K562 treated with DMSO at 1 percent for 24 hours (cell line): ENCODE measurements around the gene PTGDS. TPM values are rescaled to one million over a fixed set of nuclear protein-coding genes. Genes with fewer than 3 reads are reported as not detected.

Source experiments
- total RNA-seq: library from RNA; unstranded; fragments of 300-600 nt; gene quantifications from 2 replicates; pipeline ENCODE4 v1.2.3, GENCODE V29; 2022; ENCODE audit warnings: low read depth; ENCODE audit not compliant: insufficient read depth

Gene PTGDS
- total RNA-seq = 5.6 and 7.3 TPM in 2 replicates

DNA sequence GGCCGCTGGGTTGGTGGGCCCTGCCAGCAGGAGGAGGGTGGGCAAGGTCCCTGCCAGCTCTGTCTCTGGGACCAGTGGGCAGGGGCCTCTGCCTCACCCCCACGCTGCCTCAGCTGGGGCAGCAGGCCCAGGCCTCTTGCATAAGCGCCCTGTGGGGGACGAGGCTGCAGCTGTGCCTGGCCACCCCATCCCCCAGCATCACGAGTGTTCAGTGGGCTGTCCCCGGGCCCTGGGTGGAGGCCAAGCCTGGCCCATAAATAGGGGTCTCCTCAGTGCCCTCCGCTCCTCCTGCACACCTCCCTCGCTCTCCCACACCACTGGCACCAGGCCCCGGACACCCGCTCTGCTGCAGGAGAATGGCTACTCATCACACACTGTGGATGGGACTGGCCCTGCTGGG lies at the start of gene PTGDS:
Gene PTGDS, plus strand, starts transcription at position 282 of the 400 bp plus-strand sequence. Its CDS starts 75 bp downstream, at position 357.

DNA sequence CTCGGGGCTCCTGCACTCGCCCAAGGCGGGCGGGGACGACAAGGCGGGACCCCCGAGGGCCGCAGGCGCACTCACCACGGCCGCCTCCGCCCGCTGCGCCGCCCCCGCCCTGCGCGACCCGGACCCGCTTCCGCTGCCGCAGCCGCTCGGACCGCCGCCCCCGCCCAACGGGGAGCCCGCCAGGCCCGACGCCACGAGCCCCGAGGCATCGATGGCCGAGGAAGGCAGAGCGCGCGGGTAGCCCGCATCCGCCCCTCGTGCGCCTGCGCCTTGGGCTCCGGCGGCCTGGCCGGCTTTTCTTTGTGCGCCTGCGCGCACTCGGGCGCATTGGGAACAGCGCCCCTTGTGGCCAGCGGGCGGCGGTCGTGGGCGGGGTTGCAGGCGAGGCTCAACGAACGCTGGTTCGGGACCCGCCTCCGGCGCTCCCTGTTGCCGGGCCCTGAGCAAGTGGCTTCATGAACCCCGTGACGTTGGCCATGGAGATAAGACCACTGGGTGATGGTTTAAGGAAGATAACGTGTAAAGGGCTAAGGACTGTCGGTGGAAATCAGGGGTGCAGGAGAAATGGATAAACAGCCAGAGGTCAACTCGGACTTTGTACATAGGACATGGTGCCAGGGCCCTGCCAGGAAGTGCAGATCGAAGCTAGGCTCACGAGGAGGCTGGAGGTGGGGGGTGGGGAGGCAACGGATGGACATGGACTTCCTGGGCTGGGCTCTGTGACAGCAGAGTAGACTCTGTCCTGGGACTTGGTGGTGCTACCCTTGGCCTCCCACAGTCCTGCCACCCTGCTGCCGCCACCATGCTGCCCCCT lies 32.6 kb upstream of the PTGDS start, which contains the start of the genes C8G and FBXW5:
Gene C8G, plus strand, starts transcription at position 725 of the 814 bp plus-strand sequence. Its CDS starts 78 bp downstream, at position 803.
Gene FBXW5, minus strand, starts transcription at position 220 of the 814 bp plus-strand sequence. CDS start 655 bp downstream, outside the sequence.

DNA sequence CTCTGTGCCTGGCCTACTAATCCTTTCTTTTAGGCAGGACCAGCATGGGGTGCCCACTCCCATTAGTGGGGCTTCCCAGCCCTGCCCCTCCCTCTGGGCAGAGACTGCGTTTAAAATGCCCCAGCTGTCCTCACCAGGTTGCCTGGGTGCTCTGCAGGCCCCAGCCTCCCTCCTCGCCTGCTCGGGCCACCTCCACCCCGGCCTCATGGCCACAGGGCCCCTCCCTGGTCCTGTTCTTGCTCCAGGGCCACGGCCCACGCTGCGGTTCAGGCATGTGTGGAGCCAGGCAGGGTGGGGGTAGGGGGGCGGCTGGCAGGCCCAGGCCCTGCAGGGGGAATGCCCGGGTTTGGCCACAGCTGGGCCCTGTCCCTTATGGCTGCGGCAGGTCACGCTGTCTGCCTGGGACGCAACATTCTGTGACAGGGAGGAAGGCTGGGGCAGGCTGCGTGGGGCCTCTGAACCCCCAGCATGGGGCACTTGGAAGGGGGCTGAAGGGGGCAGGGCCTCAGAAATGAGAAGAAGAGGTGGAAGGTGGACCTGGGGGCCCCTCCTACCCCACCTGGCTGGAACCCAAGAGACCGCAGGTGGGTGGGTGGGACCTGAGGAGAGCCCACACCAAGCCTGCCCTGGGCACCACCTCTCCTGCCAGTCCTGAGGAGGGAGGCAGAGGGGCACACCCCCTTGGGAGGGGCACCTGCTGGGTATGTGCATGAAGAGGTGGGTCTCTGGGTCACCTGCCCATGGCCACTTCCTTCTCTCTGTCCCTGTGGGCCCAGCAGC lies 25.6 kb upstream of the PTGDS start, which contains the start of gene LCN12:
Gene LCN12, plus strand, starts transcription at position 733 of the 780 bp plus-strand sequence. CDS start 55 bp downstream, outside the sequence.

DNA sequence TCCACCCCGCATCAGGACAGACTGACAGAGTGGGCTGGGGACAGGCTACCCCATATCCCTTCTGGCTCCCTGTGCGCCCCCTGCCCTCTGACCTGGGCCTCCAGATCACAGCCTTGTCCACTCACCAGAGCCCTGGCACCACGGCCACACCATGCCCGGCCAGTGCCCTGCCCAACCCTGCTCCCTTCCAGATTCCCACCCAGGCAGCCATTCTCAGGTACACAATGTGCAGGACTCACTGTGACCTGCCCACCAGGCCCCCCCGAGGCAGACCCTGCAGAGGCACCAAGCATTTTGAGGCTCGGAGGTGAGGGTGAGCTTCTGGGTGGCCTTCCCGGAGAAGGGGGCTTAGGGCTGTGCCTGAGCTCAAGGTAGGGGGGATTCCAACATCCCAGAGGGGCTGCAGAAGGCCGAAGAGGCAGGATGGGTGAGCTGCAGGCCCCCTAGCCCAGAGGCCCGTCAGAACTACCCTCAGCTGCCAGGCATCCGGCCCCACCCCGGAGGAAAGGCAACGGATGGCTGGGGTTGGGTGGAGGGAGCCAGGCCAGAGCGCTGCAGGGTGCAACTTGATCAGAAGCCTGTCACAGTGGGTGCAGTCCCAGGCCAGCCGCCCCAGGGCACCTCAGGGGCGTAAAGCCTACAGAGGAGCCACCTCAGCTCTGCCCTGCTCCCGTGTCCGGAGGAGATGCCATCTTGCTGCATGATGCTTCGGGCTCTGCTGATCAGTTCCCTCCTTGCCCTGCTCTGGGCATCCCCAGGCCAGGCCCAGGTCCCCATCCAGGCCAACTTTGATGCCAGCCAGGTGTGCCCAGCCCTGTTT lies 5.1 kb downstream of the PTGDS start, which contains the start of gene LCNL1:
Gene LCNL1, plus strand, starts transcription at position 762 of the 820 bp plus-strand sequence. CDS start 594 bp downstream, outside the sequence.

DNA sequence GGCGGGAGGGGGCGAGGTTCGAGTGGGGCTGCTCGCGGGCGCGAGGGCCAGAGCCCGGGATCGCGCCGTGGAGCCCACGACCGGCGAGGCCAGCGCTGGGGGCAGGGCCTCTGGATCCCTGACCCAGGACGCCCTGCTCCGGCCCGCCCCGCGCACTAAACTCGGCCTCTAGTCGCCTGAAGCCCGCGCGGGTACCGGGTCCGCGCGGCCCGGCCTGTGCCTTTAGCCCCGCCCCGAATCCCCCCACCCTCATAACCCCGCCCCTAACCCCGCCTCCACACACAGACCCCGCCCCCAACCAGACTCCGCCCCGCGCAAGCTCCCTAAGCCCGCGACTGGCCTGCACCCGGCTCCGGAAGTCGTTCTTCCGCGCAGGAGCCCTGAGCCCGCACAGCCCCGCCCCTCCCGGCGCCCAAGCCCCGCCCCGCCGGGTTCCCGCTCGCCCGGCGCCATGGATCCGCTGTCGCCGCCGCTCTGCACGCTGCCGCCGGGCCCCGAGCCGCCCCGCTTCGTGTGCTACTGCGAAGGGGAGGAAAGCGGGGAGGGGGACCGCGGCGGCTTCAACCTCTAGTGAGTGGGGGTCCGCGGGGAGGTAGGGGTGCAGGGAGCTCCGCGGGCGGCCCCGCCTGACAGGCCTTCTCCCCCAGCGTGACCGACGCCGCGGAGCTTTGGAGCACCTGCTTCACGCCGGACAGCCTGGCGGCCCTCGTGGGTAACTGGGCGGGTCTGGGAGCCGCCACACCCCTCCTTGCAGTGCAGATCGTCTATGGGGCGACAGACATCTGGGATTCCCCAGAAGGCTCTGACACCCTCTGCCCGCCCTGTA lies 14.9 kb downstream of the PTGDS start, which contains the start of gene PAXX:
Gene PAXX, plus strand, starts transcription at position 430 of the 826 bp plus-strand sequence. Its CDS starts 22 bp downstream, at position 452.

DNA sequence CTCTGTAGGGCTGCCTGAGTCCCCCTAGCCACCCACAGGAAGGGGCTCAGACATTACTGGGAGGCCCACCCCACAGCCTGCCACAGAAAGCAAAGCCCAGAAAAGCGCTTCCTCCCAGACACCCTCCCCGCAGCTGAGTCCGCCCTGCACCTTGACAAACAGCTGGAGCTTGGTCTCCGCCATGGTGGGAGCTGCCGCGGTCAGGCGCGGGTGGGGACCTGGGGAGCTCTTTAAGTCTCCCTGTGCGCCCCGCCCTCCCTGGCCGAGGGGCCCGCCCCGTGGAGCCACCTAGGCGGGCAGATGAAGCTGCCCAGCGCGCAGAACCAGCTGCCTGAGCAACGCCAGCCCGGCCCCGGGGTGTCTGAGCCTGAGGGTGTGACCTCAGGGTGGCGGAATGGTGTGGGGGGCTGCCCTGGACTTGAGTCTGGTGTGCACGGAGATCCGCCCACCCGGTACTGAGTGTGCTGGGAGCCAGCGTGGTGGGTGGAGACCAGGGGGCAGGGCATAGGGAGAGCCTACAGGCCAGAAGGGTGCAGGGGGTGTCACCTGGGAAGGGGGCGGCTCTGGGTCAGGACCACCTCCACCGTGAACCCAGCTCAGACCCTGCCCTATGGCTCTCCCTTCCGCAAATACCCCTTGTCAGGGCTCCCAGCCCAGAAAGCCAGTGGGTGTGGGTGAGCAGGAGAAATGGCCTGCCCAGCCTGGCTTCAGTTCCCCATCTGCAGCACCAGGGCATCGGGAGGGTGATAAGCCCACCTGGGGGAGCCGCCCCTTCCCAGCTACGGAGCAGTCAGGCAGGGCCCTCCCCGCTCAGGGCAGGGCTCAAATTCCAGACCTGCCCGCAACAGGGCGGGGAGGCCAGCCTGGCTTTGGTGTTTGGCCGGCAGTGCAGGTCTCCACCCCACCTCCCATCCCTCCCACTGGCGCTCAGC lies 19.3 kb downstream of the PTGDS start, which contains the start of gene CLIC3:
Gene CLIC3, minus strand, starts transcription at position 208 of the 932 bp plus-strand sequence. Its CDS starts 25 bp downstream, at position 183.

DNA sequence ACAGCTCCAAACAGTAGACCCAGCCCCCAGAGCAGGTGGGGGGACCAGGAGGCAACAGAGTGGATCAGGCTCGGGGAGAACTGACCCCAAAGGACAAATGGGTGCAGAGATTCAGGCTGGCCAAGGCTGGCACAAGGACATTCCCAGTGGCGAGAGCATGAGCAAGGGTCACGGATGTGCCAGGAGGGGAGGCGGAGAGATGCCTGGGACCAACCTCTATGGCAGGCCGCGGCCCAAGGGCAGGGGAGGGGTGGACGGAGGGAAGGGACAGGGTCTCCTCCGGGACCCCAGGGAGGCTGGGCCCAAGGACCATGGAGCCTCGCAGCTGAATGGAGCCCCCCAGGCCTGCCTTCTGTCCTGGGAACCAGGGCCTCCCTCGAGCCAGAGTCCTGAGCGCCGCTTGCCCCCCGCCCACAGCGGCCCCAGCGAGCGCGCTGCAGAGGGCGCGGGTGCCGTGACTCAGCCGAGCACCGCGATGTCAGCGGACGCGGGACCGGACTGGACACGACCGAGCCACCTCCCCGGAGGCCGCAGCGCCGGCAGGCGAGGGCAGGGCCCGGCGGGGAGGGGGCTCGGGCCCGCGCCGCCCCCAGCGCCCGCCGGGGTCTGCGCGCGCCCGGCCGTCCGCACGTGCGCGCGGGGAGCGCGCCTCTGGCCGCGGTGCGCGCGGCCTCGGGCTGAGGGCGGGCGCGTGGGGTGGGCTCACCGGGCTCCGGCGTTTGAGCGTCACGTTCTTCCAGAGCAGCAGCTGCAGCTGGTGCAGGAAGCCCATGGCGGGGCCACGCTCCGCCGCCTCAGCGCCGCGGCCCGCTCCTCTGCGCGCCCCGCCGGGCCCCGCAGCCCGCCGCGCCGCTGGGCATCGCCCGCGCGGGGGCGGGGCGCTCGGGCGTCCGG lies 50.3 kb downstream of the PTGDS start, which contains the start of gene ABCA2:
Gene ABCA2, minus strand, starts transcription at position 869 of the 894 bp plus-strand sequence. Its CDS starts 97 bp downstream, at position 772.

Other genes with a start within 250 kb of the PTGDS start
- gene LCN10, start 234.6 kb upstream of the PTGDS start, total RNA-seq = 0.50 TPM in 1 of 2 replicates, not detected in the other
- gene LCN6, start 229.0 kb upstream of the PTGDS start, total RNA-seq = not detected in 2 replicates
- gene LCN8, start 219.3 kb upstream of the PTGDS start, total RNA-seq = not detected in 2 replicates
- gene LCN15, start 213.0 kb upstream of the PTGDS start, total RNA-seq = not detected in 2 replicates
- gene TMEM141, start 186.2 kb upstream of the PTGDS start, total RNA-seq = 80.0 and 85.0 TPM in 2 replicates
- 1.8 and 3.5 TPM in 2 replicates for gene CCDC183, start 181.2 kb upstream of the PTGDS start, total RNA-seq
- 160 and 181 TPM in 2 replicates for gene RABL6, start 169.6 kb upstream of the PTGDS start, total RNA-seq
- 12.3 and 15.9 TPM in 2 replicates for gene AJM1, start 135.0 kb upstream of the PTGDS start, total RNA-seq
- gene PHPT1, start 128.1 kb upstream of the PTGDS start, total RNA-seq = 163 and 193 TPM in 2 replicates
- 1.9 and 3.1 TPM in 2 replicates for gene MAMDC4, start 125.2 kb upstream of the PTGDS start, total RNA-seq
- 668 and 686 TPM in 2 replicates for gene EDF1, start 111.2 kb upstream of the PTGDS start, total RNA-seq
- 32.9 and 35.8 TPM in 2 replicates for gene TRAF2, start 91.0 kb upstream of the PTGDS start, total RNA-seq
- 150 and 189 TPM in 2 replicates for gene FBXW5, start 32.8 kb upstream of the PTGDS start, total RNA-seq
- 1.1 TPM in 1 of 2 replicates, not detected in the other for gene C8G, start 32.3 kb upstream of the PTGDS start, total RNA-seq
- not detected in 2 replicates for gene LCN12, start 25.2 kb upstream of the PTGDS start, total RNA-seq
- gene LCNL1, start 5.5 kb downstream of the PTGDS start, total RNA-seq = not detected in 2 replicates
- 82.2 and 86.6 TPM in 2 replicates for gene PAXX, start 14.9 kb downstream of the PTGDS start, total RNA-seq
- 0.64 and 1.7 TPM in 2 replicates for gene CLIC3, start 19.1 kb downstream of the PTGDS start, total RNA-seq
- 11.0 and 24.1 TPM in 2 replicates for gene ABCA2, start 50.7 kb downstream of the PTGDS start, total RNA-seq
- not detected in 2 replicates for gene FUT7, start 54.6 kb downstream of the PTGDS start, total RNA-seq
- 0.66 and 1.1 TPM in 2 replicates for gene NPDC1, start 68.7 kb downstream of the PTGDS start, total RNA-seq
- gene ENTPD2, start 76.6 kb downstream of the PTGDS start, total RNA-seq = 0.21 TPM in 1 of 2 replicates, not detected in the other
- 36.1 and 38.7 TPM in 2 replicates for gene SAPCD2, start 93.1 kb downstream of the PTGDS start, total RNA-seq
- gene UAP1L1, start 100.0 kb downstream of the PTGDS start, total RNA-seq = 9.0 and 9.6 TPM in 2 replicates
- 52.5 and 56.8 TPM in 2 replicates for gene MAN1B1, start 109.5 kb downstream of the PTGDS start, total RNA-seq
- 187 and 232 TPM in 2 replicates for gene DPP7, start 137.2 kb downstream of the PTGDS start, total RNA-seq
- 0.12 and 0.78 TPM in 2 replicates for gene GRIN1, start 161.7 kb downstream of the PTGDS start, total RNA-seq
- gene LRRC26, start 192.5 kb downstream of the PTGDS start, total RNA-seq = not detected in 2 replicates
- not detected in 2 replicates for gene TMEM210, start 194.6 kb downstream of the PTGDS start, total RNA-seq
- gene ANAPC2, start 211.1 kb downstream of the PTGDS start, total RNA-seq = 57.0 and 62.9 TPM in 2 replicates
- gene SSNA1, start 211.2 kb downstream of the PTGDS start, total RNA-seq = 231 and 245 TPM in 2 replicates
- 33.3 and 34.3 TPM in 2 replicates for gene TPRN, start 223.2 kb downstream of the PTGDS start, total RNA-seq
- 70.6 and 73.1 TPM in 2 replicates for gene TMEM203, start 228.1 kb downstream of the PTGDS start, total RNA-seq
- 28.7 and 33.4 TPM in 2 replicates for gene NDOR1, start 228.2 kb downstream of the PTGDS start, total RNA-seq
- gene RNF208, start 244.7 kb downstream of the PTGDS start, total RNA-seq = 6.9 and 7.0 TPM in 2 replicates
- gene CYSRT1, start 247.7 kb downstream of the PTGDS start, total RNA-seq = 1.6 and 1.7 TPM in 2 replicates
- gene RNF224, start 250.0 kb downstream of the PTGDS start, total RNA-seq = not detected in 2 replicates